Left colon (tissue), 2 donors: ENCODE measurements around the gene ATG2B. TPM values are rescaled to one million over a fixed set of nuclear protein-coding genes. Genes with fewer than 3 reads are reported as not detected.
"Not testable (repeated sequence)": the region's sequence is repeated elsewhere in the genome, so short reads cannot be mapped to it uniquely, and the experiment has no call there.

Source experiments
- ATAC-seq: fragments of 200-7000 bp; cut with Tn5 transposase; one replicate; pipeline ENCODE4 v1.9.1; 2020; ENCODE audit warnings: mild to moderate bottlenecking, moderate library complexity
- DNase-seq, 2 donors: peaks; one replicate each; pipeline ENCODE4 v3.0.0-alpha.2; 2020
- intact Hi-C, 2 donors: fragments of 100-400 bp; cut with DNase I in 1 of 2; cut with micrococcal nuclease in 1 of 2; formaldehyde crosslinking; loops; one replicate each; pipeline versions ENCODE4 v1.11.2 to v1.14.0; 2022; cut with DNase I, micrococcal nuclease
- total RNA-seq, 2 donors: library from RNA; stranded (reverse); fragmentation: NEBNext Ultra II Directional; extraction: Animal tissue kit (Norgen Biotek cat#: 25700); gene quantifications; one replicate each; pipeline ENCODE4 v1.2.1, GENCODE V29; 2021
- donor health status: DM: no; HTN: no; CAD: no.
- donor health status: DM: yes; HTN: yes; CAD: no.

Gene ATG2B
- total RNA-seq, 2 donors from 2014 or later, result 17.9 to 19.5 TPM

DNA sequence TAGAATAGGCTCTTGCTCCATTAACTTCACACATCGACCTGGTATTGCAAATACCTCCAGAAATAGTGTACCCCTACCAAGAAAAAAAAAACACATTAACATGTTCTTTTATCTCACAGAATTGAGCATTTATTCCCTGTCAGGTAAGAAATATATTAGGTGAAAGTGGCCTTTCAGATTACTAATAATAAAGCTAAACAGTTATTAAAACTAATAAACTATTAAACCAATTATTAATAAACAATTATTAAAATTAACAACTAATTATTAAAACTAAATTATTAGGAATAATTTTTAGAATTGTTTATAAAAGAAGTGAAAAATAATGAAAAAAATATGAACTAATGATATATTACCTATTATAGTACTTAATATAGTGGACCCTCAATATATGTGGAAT, 21.6 kb upstream of the ATG2B start:
- intact Hi-C loops, result no loop called here
- ATAC-seq, result no peak
- no peak for DNase-seq

DNA sequence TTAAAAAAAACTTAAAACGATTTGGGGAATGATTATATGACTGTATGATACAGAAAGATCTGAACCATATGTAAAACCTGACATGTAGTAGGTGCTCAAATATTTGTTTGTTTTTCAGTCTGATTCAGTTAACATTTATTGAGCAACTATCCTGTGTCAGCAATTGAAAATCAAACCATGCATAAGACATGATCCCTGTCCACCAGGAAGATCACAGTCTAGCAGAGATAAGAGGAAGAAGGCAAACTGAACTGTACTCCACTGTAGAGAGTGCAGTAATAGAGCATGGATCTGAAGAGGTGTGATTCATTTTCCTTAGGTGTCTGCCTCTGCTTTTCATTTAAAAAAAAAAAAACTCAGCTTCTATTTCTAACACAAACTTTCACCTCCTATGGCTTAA, 20.9 kb upstream of the ATG2B start:
- intact Hi-C loops, result no loop called here
- peak; percentile 78 for ATAC-seq
- no peak for DNase-seq

DNA sequence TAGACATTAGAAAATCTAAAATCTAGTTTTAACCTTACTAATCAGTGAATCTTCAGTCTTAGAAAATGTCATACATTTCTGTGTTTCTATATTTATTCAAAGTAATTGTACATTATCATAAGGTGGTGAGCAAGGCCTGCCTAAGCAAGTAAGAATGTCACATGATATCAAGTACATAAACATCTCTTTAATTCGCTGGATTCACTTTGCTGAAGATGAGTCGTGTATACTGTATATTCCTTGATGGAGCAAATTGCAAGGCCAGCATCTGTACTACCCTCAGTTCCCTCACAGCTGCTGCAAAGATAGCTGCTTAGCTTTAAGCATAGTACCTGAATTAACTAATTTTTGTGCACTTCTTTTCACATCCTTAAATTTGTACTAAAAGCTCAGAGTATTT, 20.3 kb upstream of the ATG2B start:
- DNase-seq, result no peak
- intact Hi-C loops, result no loop called here
- no peak for ATAC-seq

DNA sequence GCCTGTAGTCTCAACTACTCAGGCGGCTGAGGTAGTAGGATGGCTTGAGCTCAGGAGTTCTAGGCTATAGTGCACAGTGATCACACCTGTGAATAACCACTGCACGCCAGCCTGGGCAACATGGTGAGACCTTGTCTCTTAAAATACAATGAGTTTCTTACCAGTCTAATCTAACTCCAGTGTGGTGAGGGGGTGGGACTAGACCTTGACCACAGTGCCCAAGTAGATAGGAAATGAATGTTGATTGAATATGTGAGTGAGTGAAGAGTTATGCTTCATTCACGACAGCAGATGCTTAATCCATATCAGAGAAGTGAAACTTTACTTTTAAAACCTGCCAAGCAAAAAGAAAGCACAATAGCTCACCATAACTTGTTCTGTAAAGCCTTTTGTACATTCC, 17.6 kb upstream of the ATG2B start:
- no peak for DNase-seq
- no peak for ATAC-seq
- intact Hi-C loops, result no loop called here

DNA sequence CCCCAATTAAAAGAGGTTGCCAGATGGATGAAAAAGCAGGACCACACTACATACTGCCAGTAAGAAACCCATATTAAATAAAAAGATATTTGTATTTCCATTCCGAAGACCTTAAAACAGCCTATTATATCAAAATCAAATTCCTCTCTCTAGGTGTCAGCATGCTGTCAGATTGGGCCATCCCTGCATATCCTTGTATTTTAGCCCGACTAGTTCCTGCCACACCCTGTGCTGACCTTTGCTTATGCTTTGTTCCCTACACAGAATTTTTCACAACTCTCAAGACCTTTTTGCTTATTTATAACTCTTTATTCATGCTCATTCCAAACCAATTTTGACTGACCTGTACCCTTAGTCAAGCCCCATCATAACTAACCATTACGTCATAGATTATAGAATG, 13.0 kb upstream of the ATG2B start:
- ATAC-seq, result peak; percentile 97
- DNase-seq, result peak in 1 of 2 donors; percentile 36
- intact Hi-C loops, result no loop called here

DNA sequence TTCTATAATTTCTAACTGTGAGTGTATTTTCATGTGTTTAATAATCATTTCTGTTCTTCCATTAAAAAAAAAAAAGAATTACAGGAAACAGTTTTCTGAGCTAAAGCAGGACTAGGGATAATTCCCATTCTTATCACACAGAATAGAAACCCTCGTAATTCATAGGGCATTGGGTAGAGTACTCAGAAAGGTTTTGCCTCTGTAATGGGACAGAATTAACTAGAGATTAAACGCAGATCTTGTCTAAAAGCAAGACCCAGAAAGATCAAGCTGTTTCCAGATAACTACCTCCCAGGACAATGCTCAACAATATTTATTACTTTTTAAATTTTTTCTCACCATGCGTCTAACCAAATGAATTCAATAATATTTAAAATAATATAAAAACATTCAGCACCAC, 10.4 kb upstream of the ATG2B start:
- no peak for DNase-seq
- intact Hi-C loops, result no loop called here
- no peak for ATAC-seq

DNA sequence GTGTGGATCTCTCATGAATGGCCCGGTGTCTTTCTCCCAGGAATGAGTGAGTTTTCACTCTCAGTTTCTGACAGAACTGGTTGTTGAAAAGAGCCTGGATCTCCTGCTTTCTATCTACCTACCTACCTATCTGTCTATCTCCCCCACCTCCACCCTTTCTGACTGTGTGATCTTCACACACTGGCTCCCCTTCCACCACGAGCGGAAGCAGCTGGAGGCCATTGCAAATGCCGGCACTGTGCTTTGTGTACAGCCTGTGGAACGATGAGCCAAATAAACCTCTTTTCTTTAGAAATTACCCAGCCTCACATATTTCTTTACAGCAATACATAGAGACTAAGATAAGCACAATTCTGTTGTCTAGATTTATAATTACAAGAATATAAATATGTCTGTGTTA, 7.4 kb upstream of the ATG2B start:
- intact Hi-C loops, result no loop called here
- ATAC-seq (no peak), DNase-seq (no peak)

DNA sequence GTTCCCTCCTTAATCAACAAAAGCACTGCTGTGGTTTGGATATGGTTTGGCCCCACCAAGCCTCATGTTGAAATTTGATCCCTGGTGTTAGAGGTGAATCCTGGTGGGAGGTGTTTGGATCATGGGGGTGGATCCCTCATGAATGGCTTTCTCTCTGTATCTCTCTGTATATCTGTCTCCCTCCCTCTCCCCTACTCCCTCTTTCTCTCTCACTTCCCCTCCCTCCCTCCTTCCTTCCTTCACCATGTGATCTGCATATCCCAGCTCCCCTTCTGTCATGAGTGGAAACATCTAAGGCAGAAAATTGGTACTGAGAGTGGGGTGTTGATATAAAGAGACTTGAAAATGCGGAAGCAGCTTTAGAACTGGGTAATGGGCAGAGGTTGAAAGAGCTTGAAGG, 5.4 kb upstream of the ATG2B start:
- no peak for DNase-seq
- intact Hi-C loops, result no loop called here
- no peak for ATAC-seq

DNA sequence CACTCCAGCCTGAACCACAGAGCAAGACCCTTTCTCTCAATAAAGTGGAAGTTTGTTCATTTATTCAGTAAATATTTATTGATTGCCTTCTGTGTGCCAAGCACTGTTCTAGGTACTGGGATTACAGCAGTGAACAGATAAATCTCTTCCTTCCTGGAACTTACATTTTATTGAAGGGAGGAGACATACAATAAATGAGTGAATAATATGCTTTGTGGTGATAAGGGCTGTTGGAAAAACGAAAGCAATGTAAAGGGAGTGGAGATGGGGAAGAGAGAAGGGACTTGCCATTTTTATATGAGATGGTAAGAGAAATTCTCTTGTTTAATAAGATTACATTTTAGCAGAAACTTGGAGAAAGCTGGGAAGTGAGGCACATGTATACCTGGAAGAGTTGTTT, 1.8 kb upstream of the ATG2B start:
- no peak for DNase-seq
- intact Hi-C loops, result no loop called here
- peak; percentile 60 for ATAC-seq

DNA sequence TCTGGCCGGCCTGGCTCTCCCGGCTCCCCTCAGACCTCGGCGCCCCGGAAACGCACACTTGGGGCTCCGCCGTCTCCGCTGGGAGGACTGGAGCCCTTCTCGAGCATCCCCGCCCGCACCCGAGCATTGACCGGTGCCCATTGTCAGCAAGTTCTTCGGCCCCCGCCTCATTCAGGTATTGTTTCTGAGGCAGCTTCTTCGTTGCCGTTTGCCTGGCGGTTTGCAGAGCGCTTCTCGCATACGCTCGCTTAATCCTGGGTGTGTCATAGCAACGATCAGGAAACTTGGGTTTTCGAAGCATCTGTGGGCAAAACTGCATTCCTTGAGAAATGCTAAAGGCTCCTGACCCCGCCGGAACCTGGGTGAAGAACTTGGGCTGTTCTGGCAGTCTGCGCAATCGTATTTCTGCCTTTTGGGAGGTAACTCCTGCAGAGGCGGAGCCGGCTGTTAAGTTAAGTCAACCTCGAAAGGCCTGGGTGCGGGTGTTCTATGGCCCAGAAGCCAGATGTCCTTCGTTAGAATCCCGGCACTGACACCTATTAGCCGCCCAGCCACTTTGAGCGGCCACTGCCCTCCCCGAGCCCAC, 703 bp upstream of the ATG2B start:
- DNase-seq (peak; percentile 81 to 82), ATAC-seq (peak; percentile 68)
- intact Hi-C loops, result no loop called here

DNA sequence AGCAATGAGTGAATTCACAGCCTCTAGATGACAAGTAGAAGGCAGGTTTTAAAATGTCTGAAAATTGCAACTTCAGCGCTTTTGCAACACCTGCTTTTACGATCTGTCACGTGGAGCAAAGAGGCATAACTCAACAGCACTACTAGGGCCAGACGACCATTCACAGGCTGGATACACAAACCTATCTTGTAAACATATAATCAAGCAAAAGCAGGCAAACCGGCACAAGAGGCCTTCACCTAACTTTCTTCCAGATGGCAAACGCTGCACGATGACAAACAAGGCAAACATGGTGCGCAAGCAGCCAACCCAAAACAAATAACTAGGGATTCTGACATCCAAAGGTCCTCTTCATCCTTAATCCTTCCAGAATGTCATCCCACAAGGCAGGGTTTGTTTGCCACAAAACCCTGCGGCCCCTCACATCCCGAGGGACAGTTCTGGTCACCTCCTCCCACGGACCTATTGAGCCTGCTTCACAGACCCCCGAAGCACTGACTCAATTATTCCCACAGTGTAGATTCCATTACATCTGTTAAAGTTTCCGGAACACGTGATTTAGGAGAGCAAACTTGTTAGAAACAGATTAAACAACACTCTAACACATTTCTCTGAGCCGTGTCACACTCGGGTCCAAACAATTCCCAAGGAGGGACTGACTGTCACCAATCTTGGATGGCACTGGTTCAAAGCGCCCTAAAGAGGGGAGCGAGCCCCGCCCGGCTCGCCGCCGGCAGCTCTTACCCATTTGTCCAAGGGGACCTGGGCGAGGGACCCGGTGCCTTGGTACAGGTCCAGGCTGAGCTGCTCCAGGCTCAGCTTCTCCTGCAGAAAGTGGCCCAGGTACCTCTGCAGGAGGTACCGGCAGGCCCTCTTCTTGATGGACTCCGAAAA, 823 bp downstream of the ATG2B start:
- intact Hi-C loops, result no loop called here
- ATAC-seq (peak; percentile 38), DNase-seq (peak; percentile 56 to 75)

DNA sequence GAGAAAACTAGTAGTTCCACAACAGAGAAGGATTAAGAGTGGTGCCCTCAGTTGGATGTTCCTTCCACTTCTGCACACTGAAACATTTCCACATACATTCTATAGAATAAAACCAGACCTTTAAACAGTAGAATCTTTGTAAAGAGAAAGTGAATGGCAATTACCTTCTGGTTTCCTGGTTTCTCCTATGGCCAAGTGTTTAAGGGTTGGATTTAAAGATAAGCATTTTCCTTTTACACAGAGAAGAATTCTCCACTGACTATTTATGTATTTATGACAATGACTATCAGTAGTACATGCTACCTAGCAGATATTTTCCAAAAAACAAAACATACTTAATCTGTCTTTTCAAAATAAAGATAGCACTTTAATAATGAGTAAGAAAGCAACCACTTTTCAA, 3.2 kb downstream of the ATG2B start:
- ATAC-seq (no peak), DNase-seq (no peak)
- intact Hi-C loops, result no loop called here

DNA sequence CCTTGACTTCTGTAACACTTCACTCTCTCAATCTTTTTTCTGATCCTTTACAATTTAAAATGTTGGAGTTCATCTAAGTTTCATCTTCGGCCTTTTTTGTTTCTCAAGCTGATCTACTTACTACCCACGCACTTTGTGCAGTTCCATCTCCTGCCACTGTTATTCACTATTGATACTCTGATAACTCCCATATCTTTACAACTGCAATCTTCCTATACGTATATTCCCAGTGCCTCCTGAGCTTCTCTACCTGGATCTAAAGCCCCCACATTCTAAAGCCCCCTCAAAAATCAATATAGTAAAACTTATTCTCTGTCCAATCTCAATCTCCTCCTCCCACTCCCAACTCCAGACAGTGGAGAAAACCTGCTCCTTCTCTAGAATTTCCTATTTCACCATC, 5.9 kb downstream of the ATG2B start:
- DNase-seq (no peak), ATAC-seq (no peak)
- intact Hi-C loops, result no loop called here

DNA sequence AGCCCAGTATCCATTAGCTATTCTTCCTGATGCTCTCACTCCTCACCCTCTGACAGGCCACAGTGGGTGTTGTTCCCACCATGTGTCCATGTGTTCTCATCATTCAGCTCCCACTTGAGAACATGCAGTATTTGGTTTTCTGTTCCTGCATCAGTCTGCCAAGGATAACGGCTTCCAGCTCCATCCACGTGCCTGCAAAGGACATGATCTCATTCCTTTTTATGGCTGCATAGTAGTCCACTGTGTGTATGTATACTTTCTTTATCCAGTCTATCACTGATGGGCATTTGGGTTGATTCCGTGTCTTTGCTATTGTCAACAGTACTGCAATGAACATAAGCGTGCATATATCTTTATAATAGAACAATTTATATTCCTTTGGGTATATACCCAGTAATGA, 8.9 kb downstream of the ATG2B start:
- intact Hi-C loops, result no loop called here
- DNase-seq, result no peak
- no peak for ATAC-seq

DNA sequence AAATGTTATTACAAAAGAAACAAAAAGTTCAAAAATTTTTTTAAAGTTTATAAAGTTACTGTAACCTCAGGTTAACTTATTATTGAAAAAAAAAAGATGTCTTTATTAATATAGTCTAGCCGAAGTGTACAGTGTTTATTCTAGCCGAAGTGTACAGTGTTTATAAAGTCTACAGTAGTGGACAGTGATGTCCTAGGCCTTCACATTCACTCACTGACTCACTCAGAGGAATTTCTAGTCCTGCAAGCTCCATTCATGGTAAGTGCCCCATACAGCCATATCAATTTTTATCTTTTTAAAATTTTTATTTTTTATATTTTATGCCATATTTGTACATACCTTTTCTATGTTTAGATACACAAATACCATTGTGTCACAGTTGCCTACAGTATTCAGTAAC, 10.4 kb downstream of the ATG2B start:
- ATAC-seq (no peak), DNase-seq (no peak)
- intact Hi-C loops, result no loop called here

DNA sequence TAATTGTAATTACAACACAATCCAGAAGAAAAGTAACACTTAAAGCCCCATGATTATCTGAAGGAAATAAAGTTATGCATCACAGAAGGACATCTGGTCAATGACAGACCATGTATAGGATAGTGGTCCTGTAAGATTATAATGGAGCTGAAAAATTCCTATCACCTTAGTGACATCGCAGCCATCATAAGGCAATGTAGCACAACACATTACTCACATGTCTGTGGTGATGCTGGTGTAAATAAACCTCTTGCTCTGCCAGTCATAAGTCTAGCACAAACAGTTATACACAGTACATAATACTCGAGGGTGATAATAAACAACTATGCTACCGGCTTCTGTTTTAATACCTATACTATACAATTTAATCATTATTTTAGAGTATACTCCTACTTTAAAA, 11.2 kb downstream of the ATG2B start:
- ATAC-seq, result no peak
- intact Hi-C loops, result no loop called here

DNA sequence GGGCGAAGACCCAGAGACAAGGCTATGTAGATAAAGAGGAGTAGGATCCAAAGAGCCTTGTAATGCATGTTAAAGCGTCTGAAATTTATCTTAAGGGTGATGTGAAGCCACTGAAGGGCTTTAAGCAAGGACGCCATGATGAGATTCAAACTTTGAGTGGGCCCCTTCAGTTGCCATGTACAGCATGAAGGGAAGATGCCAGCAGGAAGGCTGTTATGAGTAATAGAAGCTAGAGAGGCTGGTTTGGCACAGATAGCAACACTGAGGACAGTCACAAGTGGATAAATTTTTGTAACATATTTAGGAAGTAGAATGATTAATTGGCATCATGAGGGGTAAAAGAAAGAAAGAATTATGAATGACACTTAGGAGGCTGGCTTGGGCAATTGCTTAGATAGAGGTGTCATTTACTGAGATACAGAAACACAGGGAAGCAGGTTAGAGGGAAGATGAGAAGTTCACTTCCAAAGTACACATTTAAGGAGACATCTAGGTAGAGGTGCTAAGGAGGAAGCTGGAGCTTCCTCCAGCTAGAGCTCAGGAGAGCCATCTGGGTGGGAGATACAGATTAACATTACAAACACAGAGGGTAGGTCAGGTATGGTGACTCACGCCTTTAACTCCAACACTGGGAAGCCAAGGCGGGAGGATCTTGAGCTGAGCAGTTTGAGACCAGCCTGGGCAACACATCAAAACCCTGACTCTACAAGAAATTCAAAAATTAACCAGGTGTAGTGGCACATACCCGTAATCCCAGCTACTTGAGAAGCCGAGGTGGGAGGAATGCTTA, 13.7 kb downstream of the ATG2B start:
- intact Hi-C loops, result no loop called here
- ATAC-seq (no peak), DNase-seq (no peak)

More for the DNA sequence above, 11.2 kb downstream of the ATG2B start:
- DNase-seq, result no peak

DNA sequence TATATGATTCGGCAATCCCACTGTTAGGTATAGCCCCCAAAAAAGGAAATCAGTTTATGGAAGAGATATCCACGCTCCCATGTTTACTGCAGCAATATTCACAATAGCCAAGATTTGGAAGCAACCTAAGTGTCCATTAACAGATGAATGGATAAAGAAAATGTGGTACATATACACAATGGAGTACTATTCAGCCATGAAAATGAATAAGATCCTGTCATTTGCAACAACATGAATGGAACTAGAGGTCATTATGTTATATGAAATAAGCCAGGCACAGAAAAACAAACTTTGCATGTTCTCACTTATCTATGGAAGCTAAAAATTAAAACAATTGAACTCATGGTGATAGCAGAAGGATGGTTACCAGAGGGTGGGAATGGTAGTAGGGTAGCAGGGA, 15.2 kb downstream of the ATG2B start:
- ATAC-seq, intact Hi-C loops, DNase-seq: not testable (repeated sequence)

DNA sequence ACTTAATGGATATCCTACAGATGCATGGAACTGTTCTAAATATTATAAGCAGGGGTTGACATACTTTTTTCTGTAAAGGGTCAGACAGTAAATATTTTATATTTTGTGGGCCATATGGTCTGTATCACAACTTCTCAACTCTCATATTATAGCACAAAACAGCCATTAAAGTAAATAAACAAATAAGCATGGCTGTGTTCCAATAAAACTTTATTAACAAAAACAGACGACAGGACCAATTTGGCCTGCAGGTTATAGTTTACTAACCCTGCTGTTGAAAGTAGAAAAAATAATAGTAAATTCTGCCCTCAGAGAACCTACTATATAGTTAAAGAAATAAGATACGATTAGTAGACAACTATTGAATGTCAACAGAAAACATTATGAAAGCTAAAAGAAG, 17.5 kb downstream of the ATG2B start:
- DNase-seq, result no peak
- intact Hi-C loops, result no loop called here
- ATAC-seq, result no peak

DNA sequence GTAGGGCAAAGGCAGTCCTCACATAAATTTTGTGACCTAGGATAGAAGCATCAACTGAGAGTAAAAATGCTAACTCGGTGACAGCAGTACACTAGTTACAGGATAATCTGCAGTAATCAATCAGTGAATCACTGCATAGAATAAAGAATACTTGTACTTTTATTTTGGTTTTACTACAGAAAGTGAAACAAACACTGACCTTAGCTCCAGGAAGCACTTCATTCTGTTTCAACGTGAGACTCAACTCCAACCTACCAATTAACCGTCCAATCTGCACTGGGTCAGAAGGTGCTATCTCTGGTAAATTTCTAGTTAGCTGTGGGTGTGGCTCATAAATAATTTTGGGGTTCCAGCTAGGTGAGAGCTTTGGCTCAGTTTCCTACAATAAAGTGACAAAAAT, 21.8 kb downstream of the ATG2B start:
- intact Hi-C loops, result no loop called here
- peak; percentile 75 for ATAC-seq
- DNase-seq, result no peak
